ENCODE data around the gene GULP1. TPM values are rescaled to one million over a fixed set of nuclear protein-coding genes. Genes with fewer than 3 reads are reported as not detected.

Gene GULP1
- total and polyA plus RNA-seq, 2 of the 13 experiments (the other 11 are each of a cell fraction or from before 2014, with no cell fraction given) = 0.15 TPM; not detected in 1

- no peak for FAIRE-seq
- Histone ChIP-seq H3K36me3 (replicated peaks in 1 of 2; ENCODE audit: control insufficient read depth in 1 of 2, insufficient read depth in 2 of 2, low read length in 2 of 2) (no peaks in the 10 kb centered on the region), H3K9me3 (ENCODE audit: low read length) (no peaks in the 10 kb centered on the region), H3K79me2 (ENCODE audit: insufficient read depth, low read length) (no peaks in the 10 kb centered on the region), H3K4me3 (replicated peaks in 1 of 3; ENCODE audit: insufficient read depth in 1 of 3, low read depth in 2 of 3, low read length in 3 of 3) (no peak overlapping the region), H3K4me1 (ENCODE audit: insufficient read depth, low read length) (no peaks in the 10 kb centered on the region), H3K4me2 (ENCODE audit: low read depth, low read length) (no peak overlapping the region), H2AFZ (ENCODE audit: low read length) (no peak overlapping the region), H4K20me1 (ENCODE audit: insufficient read depth, low read length) (no peaks in the 10 kb centered on the region), H3K27ac (ENCODE audit: extremely low read length, insufficient read depth, low read length) (no peak overlapping the region), H3K9ac (ENCODE audit: insufficient read depth, low read depth, low read length) (no peak overlapping the region), H3K27me3 (ENCODE audit: control insufficient read depth in 1 of 2, insufficient read depth in 2 of 2, low read length in 2 of 2) (no peaks in the 10 kb centered on the region; a peak in 1 of 5 replicates)
- ChIA-PET POLR2A (no interaction called here), CTCF (ENCODE audit: low intra/inter-chr PET ratio, low total read pairs) (no interaction called here)
- TF ChIP-seq SNRNP70 (IDR thresholded peaks at IDR 0.05; ENCODE audit: low read depth, low read length) = no peak
- no peak for TF ChIP-seq ZNF225 (CRISPR knock-in tag; IDR thresholded peaks at IDR 0.05)
- no peak for TF ChIP-seq THAP11 (CRISPR knock-in tag; IDR thresholded peaks at IDR 0.05)
- TF ChIP-seq MIXL1 (CRISPR knock-in tag; IDR thresholded peaks at IDR 0.05) = no peak
- no peak for TF ChIP-seq HCFC1 (IDR thresholded peaks at IDR 0.05; ENCODE audit: low read depth, low read length)
- TF ChIP-seq MAF1 (CRISPR knock-in tag; IDR thresholded peaks at IDR 0.05; ENCODE audit: borderline replicate concordance) = no peak
- no peak for TF ChIP-seq IRF1 (CRISPR knock-in tag; IDR thresholded peaks at IDR 0.05; ENCODE audit: low read depth)
- TF ChIP-seq ZNF253 (CRISPR knock-in tag; IDR thresholded peaks at IDR 0.05; ENCODE audit: borderline replicate concordance) = no peak
- TF ChIP-seq ZNF577 (CRISPR knock-in tag; IDR thresholded peaks at IDR 0.05; ENCODE audit: borderline replicate concordance, low read depth) = no peak
- TF ChIP-seq NCOA5 (CRISPR knock-in tag; IDR thresholded peaks at IDR 0.05) = no peak
- TF ChIP-seq ZNF274 (CRISPR knock-in tag; IDR thresholded peaks at IDR 0.05) = no peak
- ATAC-seq = no peak
- in situ Hi-C loops (cut with HindIII; ENCODE audit: extremely low pct_ligation_motif_present, low pct_unique_long_range_greater_than_20kb) = no loop called here
- DNase-seq (ENCODE audit: low spot score) = no peak
- BruUV-seq (replicated peaks) = no TSS peak
- 24% methylated on average over 3 of the region's 3 CpGs for WGBS (ENCODE audit: low lambda C conversion rate)
- intact Hi-C loops (cut with micrococcal nuclease; ENCODE audit: unreplicated experiment) = no loop called here
Measured at GRCh38 chr2:188340257-188340656, 48.6 kb downstream of the GULP1 start.

All from HepG2 (cell line).